HL-60/S4 treated with phorbol 12-myristate 13-acetate at 8.2 ng/mL for 4 days and 3 days (cell line): ENCODE results near the gene LYL1.

Experiments used
- in situ Hi-C: fragments of 300-500 bp; cut with MboI; formaldehyde crosslinking; loops from 2 replicates; pipeline ENCODE4 v1.15.0; 2022; ENCODE audit warnings: low sequenced_read_pairs

Gene LYL1

DNA sequence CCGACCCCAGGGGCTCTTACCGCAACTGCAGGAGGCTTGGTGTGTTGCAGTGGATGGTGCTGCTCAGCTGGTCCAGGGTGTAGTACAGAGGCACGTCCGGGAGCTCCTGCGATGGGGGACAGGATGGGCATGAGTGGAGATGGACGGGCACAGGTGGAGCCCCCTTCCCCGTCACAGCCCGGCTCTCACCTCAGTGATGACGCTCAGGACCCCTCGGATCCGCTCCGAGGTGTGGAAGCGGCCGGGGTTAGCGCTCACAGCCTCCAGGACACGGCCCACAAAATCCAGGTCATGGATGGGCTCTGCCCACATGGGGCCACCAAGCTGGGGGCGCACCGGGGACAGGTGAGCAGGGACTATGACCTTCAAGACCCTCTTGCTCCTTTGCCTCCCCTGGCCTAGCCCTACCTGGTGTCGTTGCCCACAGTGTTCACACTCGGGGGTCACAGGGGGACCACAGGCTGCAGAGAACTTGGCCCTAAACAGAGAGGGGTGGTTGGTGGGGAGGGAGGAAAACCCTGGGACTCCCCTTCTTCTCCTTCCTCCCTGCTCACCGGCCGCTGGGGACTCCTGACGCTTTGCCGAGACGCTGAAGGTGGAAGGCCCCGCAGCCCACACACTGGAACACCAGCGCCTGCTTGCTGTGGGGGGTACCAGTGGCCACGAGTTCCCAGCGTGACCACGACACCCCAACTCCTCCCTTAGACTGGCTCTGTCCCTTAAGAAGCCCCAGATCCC, 6.9 kb upstream of the LYL1 start:
- in situ Hi-C loops: no loop called here

DNA sequence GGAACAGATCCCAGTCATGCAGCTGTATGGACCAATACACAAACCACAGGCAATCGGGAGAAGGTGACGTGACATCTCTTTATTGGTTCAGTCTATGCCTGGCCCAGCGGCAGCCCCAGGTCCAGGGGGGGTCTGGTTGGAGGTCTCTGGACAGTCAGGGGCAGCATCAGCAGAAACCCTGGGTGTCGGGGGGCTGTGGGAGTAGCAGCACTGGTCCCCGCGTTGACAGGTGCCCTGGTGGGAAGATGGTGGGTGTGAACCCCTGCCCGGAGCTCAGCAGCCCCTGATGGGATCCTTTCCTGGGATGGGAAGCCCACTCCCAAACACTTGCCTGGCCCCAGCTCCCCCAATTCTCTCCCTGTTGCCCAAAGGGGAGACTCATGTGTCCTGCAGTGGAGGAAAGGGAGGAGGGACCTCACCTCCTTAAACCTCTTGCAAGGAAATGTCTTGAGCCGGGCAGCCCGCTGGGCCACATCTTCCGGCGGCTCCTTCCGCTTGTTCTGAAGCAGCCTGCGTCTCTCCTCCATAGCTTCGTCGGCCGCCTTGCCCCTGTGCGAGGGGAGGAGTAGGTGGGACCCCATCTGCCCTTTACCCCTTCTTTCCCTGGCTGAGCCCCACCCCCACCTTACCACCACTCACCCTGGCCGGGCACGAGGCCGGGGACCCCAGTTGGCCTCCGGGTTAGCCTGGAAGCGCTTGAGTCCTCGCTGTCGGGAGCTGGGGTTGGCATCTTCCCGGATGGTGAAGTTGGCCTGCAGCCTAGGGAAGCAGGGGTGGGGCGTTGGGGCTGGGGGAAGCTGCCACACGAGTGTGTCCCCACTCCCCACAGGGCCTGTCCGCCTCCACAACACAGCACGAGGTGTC, 2.4 kb upstream of the LYL1 start:
- in situ Hi-C loops: no loop called here

DNA sequence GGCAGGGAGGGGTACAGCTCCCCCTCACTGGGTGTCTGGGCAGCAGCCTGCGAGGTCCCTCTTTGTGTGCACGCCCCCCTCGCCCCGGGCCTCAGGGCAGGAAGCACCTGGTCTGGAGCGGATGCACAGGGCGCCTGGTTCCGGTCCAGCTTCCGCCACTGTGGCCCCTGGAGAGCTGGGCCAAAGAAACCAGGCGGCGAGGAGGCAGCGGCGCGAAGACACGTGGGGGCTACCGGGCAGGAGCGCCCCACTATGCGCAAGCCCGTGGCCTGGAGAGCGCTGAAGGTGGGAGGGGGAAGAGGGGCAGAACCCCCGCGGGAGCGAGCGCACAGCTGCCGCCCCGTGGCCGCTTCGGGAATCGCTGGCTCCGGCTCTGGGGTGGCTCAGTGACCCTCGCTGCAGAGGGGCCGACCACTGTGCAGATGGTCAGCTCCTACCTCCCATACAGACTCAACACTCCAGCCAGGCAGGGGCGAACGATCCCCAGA, 1.7 kb upstream of the LYL1 start:
- in situ Hi-C loops: no loop called here

DNA sequence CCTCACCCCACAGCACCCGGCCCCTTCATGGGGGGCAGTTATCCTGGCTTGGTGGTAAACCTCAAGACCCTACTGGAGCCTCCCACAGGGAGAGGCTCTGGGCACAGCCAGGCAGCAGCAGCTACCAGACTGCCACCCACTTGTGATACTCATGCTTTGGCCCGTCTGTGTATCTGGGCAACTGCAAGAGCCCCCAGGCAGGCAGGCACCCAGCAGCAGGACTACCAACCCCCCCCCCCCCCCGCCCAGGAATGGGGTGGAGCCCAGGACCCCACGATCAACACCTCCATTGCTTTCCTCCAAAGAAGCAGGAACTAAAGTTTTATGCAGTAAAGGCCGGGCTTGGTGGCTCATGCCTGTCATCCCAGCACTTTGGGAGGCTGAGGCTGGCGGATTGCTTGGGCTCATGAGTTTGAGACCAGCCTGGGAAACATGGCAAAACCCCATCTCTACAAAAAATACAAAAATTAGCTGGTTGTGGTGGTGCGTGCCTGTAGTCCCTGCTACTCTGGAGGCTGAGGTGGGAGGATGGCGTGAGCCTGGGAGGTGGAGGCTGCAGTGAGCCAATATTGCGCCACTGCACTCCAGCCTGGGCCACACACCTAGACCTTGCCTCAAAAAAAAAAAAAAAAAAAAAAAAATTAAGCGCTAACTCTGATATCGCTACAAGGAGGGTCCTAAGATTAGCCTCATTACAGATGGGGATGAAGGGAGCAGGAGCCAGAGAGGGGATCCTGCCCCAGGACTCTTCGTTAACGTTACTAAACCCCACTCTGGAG, 1.1 kb upstream of the LYL1 start:
- in situ Hi-C loops: no loop called here

DNA sequence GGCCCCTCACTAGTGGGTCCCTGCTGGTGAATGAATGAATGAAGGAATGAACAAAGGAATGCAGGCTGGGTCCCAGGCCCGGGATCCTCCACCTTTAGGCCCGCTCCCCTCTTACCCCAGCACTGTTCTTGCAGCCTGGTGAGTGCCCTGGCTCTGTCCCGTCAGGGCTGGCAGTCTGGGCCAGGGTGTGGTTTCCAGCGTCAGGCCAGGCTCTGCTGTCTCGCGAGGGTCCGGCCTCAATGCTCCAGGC, 317 bp downstream of the LYL1 start:
- in situ Hi-C loops: no loop called here

DNA sequence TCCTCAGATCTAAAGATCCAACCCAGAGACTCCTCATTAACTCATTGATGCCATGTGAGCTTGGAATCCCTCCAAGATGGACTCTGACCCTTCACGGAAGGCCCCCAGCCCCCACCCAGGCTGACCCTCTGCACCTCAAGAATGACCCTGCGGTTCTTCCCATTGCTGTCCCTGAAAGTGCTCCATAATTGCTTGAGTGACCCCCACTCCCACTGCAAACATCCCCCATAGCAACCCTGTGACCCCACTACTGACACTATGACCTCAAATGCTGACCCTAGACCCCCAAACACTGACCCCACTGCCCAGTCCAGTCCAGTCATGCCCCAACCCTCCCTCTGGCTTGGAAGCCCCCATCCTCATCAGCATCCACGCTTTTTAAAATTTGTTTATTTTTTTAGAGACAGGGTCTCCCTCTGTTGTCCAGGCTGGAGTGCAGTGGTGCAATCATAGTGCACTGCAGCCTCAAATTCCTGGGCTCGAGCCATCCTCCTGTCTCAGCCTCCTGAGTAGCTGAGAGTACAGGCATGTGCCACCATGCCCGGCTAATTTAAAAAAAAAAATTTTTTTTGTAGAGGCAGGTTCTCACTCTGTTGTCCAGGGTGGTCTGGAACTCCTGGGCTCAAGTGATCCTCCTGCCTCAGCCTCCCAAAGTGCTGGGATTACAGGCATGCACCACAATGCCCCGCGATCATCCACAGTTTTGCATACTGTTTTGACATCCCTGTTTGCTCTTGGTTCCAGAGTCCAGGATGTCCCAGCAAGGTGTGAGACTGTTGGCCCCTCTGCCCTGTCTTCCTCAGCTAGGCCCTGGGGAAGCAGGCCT, 855 bp downstream of the LYL1 start:
- in situ Hi-C loops: no loop called here

DNA sequence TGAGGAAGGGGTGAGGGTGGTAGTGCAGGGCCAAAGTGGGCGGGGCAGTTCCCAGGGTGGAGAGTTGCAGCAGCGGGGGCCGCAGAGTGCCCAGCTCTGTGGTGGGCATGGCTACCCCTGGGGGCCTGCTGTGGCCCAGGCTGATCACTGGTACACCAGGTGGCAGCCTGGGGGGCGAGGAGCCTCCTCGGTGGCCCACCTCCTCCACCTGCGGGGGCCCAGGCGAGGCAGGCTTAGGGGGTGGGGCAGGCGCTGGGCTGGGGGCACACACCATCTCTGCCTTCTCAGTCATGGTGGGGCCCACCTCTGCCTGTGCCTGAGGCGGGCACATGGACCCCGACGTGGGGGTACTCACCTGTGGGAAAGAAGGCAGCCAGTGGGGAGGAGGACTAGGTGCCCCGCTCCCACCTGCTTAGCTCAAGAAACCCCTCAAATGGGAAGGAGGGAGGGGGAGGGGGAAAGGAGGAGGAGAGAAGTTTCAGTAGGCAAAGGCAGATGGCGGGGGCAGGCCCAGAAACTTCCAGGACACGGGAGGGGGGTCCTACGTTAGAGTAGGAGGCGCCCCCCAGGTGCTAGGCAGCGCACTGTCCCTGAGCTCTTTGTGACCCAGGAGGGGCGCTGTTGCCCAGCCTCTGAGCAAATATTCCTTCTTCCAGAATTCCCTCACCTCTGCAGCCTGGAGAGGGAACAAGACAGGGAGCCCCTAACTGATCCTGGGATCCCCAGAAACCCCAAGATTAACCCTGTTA, 1.6 kb downstream of the LYL1 start:
- in situ Hi-C loops: no loop called here

DNA sequence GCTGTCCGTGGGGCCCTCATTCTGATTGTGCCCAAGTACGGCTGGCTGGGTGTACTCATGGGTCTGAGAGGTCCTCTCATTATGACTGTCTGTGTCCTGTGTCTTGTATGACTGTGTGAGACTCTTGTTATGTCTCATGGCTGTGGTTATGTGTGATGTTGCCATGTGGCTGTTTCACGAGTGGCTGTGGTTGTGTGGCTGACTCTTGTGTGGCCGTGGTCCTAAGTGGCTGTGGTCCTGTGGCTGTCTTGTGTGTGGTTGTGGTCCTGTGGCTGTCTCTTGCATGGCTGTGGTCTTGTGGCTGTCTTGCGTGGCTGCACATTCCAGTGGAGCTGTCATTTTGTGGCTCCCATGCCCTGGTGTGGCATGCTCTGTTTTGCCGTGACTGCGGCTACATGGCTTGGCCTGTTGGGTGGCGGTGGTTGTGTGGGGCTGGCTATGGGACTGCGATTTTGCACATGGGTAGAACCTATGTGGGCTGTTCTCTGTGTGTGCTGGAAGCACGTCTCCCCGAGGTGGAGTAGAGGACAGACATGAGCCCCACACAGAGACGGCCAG, 2.5 kb downstream of the LYL1 start:
- in situ Hi-C loops: no loop called here

DNA sequence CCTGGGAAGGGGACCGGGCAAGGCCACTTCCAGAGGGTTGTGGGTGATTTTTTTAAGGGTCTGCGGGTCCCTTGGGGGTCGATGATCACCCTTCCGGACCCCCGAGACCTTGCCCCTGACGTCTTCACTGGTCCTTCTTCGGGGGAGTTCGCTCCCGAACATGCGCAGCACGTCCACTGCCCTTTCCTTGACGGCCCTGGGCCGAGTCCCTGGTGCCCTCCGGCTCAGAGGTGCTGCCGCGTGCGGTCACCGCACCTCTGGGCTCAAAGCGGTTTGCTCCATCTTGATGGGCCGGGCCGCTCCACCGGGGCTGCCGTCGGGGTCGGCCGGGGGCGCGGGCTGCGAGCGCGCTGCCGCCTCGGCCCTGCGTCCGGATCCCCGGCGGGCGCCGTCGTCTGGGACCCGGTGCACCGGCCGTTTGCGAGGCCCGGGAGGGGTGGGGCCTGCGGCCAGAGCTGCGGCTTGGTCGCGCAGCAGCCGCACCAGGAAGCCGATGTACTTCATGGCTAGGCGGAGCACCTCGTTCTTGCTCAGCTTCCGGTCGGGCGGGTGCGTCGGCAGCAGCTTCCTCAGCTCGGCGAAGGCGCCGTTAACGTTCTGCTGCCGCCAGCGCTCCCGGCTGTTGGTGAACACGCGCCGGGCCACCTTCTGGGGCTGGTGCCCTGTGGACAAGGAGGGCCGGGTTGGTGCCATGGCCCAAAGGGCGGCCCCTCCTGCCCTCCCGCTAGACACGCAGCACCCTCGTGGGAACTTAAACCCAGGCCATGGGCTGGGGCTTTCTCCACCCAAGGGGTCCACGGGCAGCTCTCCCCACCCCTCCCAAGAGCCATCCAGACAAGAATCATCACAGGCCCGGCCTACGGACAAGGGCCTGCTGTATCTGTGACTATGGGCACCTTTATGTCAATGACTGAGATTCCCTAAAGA, 3.3 kb downstream of the LYL1 start:
- in situ Hi-C loops: no loop called here

DNA sequence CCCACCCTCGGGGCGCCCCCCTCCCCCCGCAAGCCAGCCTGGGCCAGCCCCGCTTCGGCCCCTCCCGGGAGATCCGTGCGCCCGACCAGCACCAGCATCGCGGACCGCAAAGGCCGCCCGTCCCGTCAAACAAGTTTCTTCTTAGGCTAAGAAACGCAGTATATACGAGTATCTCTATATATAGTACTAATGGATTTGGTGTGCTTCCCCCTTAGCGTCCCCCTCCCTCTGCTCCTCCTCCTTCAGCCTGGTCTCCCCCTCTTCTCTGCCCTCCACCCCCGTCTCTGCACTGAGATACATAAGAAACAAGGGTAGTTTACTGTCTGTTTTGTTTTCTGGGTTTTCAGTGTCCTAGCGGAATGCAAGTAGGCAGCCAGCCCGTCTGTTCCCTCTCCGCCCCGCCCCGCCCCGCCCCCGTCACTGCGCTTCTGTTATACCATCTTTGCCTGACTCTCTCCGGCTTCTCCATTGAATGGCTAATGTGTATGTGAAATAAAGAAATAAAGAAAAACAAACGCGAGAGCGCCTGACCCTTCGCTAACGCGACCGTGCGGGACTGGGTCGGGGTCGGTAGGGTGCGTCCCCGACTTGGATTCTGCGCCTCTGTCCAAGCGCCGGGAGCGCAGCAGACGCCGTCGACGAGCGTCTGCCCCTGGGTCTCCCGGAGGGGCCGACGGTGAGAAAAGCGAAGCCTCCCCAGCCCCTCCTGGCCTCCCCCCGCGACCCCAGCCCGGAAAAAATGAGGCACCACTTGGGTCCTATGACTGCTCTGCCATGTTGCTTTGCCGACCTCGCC, 4.2 kb downstream of the LYL1 start:
- in situ Hi-C loops: no loop called here

DNA sequence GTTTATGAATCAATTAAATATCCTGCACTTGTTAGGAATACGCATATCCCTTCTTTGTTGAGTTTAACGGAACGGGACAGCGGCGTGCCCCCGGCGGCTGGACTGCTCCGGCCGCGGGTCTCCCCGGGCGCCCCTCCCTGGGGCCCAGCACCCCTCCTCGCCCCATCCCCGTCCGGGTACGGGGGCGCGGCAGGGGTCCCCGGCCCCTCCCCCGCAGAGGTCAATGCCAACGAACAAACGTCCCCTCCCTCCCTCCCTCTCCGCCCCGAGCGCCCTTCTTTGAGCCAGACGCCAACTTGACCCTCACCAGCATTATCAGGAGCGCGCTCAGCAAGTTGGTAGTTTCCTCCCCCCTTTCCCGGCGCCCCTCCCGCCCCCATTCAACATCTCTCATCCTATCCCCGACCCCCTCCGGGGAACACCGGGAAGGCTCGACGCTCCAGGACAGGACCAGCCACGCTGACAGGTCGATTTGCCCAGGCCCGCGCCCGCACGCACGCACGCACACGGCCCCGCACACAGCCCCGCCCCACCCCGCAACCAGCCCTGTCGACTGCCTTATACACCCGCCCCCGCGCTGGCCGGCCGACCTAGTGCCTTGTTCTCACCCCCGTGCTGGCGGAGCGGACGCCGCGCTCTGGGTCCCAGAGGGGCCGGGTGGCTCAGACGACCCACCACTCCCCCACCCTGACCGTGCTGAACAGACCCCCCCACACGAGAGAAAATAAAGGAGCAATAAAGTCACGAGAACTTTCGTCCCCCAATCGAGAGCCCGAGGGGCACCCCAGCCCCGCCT, 5.0 kb downstream of the LYL1 start:
- in situ Hi-C loops: no loop called here

DNA sequence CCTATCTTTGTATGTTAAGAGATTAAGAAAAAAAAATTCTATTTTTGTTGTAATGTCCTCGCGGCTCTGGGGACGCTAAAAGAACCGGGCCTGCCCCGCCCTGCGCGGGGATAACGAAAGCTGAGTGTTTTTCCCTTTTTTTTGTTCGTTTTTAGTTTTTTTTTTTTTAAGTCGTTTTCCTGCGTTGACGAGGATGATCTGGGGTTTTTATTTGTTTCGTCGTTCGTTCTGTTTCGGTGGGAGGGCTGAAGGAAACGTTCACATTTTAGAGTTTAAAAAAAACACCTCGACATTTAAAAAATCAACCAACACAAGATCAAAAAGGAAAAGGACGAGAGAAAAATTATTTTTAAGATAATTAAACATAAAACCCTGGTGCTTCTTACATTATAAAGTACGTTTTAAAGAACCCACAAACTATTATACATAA, 5.6 kb downstream of the LYL1 start:
- in situ Hi-C loops: no loop called here

DNA sequence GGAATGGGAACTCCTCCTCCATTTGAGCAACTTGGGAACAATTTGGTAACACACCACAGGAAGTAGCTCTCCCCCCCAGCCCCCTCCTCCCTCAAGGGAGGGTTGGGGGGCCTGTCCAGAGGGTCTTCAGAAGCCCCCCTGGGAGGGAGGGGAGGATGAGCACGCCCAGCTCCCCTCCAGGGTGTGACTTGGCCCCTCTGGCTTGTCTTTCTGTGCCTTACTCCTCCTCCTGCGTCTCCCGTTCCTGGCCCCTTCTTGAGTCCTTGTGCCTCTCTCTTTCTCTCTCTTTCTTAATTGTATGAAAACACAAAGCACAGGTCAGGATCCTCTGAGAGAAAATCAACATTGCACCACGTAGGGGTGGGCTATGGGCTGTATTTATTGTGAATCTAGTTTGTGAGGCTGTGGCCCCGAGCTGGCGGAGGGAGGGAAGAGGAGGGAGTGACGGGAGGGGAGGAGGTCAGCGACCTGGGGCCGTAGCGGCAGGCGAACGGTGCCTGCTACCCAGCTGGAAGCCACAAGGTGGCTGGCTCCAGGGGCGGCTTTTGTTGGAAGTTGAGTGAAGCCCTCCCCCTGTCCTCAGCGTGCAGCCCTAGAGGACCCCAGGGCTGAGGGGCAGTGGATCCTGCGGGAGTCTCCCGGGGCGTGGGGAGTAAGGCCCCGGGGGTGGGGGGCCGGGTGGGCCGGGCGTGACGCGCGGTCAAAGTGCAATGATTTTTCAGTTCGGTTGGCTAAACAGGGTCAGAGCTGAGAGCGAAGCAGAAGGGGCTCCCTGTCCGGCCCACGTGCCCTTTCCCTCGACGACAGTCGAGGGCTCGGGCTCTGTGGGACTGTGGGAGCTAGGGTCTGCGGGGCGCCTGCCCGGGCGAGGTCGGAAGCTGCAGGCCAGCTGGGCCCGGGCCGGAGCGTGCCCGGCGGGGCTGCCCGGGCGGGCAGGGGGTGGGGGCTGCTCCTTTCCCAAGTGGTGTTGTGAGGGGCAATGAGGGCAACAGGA, 6.4 kb downstream of the LYL1 start:
- in situ Hi-C loops: no loop called here

DNA sequence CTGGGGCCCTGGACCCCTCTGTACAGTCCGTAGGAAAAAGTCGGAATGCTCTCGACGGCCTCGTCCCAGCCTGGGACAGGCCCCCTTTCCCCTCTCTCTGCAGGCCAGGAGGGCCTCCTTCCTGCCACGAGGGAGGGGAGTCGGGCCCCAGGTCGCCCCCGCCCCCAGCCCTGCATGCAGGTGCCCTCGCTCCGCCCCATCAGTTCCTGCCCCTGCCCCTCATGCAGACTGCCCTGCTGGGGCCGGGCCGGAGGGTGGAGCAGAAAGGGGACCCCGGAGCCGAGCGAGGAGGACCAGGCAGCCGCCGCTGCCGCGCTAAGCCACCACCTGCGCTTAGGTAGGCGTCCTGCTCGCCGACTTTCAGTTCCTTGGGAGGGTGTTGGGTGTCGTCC, 7.3 kb downstream of the LYL1 start:
- in situ Hi-C loops: no loop called here

DNA sequence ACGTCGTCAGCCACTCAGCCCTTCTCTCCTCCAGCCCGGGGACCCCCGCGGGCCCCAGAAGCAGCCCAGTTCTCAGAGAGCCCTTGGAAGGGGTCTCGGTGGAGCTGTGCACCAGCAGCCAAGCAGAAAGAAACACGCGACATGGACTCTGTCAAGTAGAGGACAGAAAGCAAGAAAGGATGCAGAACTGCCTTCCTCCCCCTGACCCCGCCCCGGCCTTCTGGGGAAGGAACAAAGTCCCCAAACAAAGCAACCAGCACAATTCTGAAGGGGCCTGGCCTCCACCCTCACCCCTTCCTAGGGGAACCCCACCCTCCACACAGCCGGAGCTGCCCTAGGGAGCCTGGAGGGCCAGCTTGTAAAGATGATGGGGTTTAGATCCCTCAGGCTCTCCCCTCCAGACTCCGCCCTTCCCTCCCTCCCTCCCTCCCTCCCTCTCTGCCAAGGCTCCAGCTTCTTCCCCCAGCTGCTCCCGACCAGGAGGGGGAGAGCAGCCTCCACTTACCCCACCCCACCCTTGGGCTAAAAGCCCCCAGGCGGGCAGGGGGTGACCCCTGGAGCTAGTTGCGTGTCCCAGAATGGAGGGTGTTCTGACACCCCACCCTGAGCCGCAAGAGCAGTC, 7.8 kb downstream of the LYL1 start:
- in situ Hi-C loops: loop anchor here (5.0 kb wide), 1 partner anchor 123 kb away; no protein-coding TSS in a partner anchor
